T-helper 2 cell treated with Interferon-gamma antibody and Interleukin-4, amounts not matched to agents 100 ng/mL and 5 ng/mL, for 36 hours (primary cell): Measurements from ENCODE around the gene HTT. TPM values are rescaled to one million over a fixed set of nuclear protein-coding genes. Genes with fewer than 3 reads are reported as not detected.

Source experiments
- intact Hi-C: fragments of 100-400 bp; cut with micrococcal nuclease; formaldehyde crosslinking; loops from one replicate; pipeline ENCODE4 v1.15.1; 2023
- total RNA-seq: library from RNA; stranded (reverse); gene quantifications from 2 replicates; pipeline ENCODE4 v1.2.3, GENCODE V29; 2022

Gene HTT
- total RNA-seq, 1 donor from 2014 or later = 65.4 TPM

- intact Hi-C loops = no loop called here
Observed at GRCh38 chr4:3285558-3286334, 211.3 kb downstream of the HTT start.

- intact Hi-C loops = no loop called here
Observed at GRCh38 chr4:3286335-3287175, 212.1 kb downstream of the HTT start.

- intact Hi-C loops = no loop called here
Observed at GRCh38 chr4:3287271-3287971, 212.9 kb downstream of the HTT start.

GRCh38 chr4:3287972-3288570, 213.6 kb downstream of the HTT start:
- intact Hi-C loops = no loop called here

GRCh38 chr4:3288571-3289094, 214.2 kb downstream of the HTT start:
- intact Hi-C loops = no loop called here

- intact Hi-C loops = loop anchor here (5.0 to 10.0 kb wide), 2 partner anchors 186 to 667 kb away; no protein-coding TSS in a partner anchor
Observed at GRCh38 chr4:3290476-3290875, 216.0 kb downstream of the HTT start.

- intact Hi-C loops = loop anchor here (5.0 to 10.0 kb wide), 2 partner anchors 186 to 666 kb away; no protein-coding TSS in a partner anchor
Observed at GRCh38 chr4:3290889-3291321, 216.4 kb downstream of the HTT start.

GRCh38 chr4:3291411-3291968, 217.0 kb downstream of the HTT start:
- intact Hi-C loops = loop anchor here (5.0 to 10.0 kb wide), 2 partner anchors 187 to 666 kb away; no protein-coding TSS in a partner anchor

GRCh38 chr4:3291969-3292570, 217.6 kb downstream of the HTT start:
- intact Hi-C loops = loop anchor here (1.0 to 10.0 kb wide), 6 partner anchors 10 to 665 kb away; partner anchors contain the start of genes HTT, HTT-AS and LRPAP1

GRCh38 chr4:3292571-3293400, 218.3 kb downstream of the HTT start, which contains the start of gene RGS12:
Gene RGS12, plus strand, starts transcription at chr4:3293021. Its CDS starts 23,150 bp downstream, at chr4:3316171.
- intact Hi-C loops = loop anchor here (1.0 to 10.0 kb wide), 6 partner anchors 10 to 665 kb away; partner anchors contain the start of genes HTT, HTT-AS and LRPAP1

Other genes with a start within 250 kb of the HTT start
- 250 and 254 TPM in 2 replicates for gene ADD1, start 230.8 kb upstream of the HTT start, total RNA-seq
- 62.1 and 64.6 TPM in 2 replicates for gene NOP14, start 111.3 kb upstream of the HTT start, total RNA-seq
- 3.5 TPM in 2 replicates for gene GRK4, start 111.1 kb upstream of the HTT start, total RNA-seq
- gene HTT-AS, start 143 bp upstream of the HTT start, total RNA-seq = not detected in 2 replicates
- gene MSANTD1, start 174.5 kb downstream of the HTT start, total RNA-seq = 1.1 and 1.4 TPM in 2 replicates
- 4.4 and 5.7 TPM in 2 replicates for gene RGS12, start 218.3 kb downstream of the HTT start, total RNA-seq